HG03460 (cell line): ENCODE data around the gene FHOD3.

Experiments used
- ATAC-seq: cut with Tn5 transposase; IDR thresholded peaks from one replicate; pipeline ENCODE4 v1.9.1; 2021; ENCODE audit not compliant: unreplicated experiment

The FHOD3 gene

GRCh38 chr18:36295880-36296301, 1.6 kb upstream of the FHOD3 start:
- ATAC-seq, result no peak

- ATAC-seq, result peak; percentile 23
Observed at GRCh38 chr18:36296650-36297416, 680 bp upstream of the FHOD3 start.

GRCh38 chr18:36298126-36298741, 721 bp downstream of the FHOD3 start:
- no peak for ATAC-seq

GRCh38 chr18:36299015-36299414, 1.5 kb downstream of the FHOD3 start:
- ATAC-seq, result no peak

- no peak for ATAC-seq
Observed at GRCh38 chr18:36300211-36300610, 2.7 kb downstream of the FHOD3 start.

- no peak for ATAC-seq
Observed at GRCh38 chr18:36301884-36302283, 4.4 kb downstream of the FHOD3 start.

GRCh38 chr18:36302676-36303075, 5.2 kb downstream of the FHOD3 start:
- no peak for ATAC-seq

- ATAC-seq, result no peak
Observed at GRCh38 chr18:36303211-36303844, 5.8 kb downstream of the FHOD3 start.

- no peak for ATAC-seq
Observed at GRCh38 chr18:36304723-36305122, 7.2 kb downstream of the FHOD3 start.

- no peak for ATAC-seq
Observed at GRCh38 chr18:36305375-36305774, 7.9 kb downstream of the FHOD3 start.

- no peak for ATAC-seq
Observed at GRCh38 chr18:36307513-36307912, 10.0 kb downstream of the FHOD3 start.

- ATAC-seq, result no peak
Observed at GRCh38 chr18:36308711-36309435, 11.4 kb downstream of the FHOD3 start.

GRCh38 chr18:36309436-36310391, 12.2 kb downstream of the FHOD3 start:
- no peak for ATAC-seq

- no peak for ATAC-seq
Observed at GRCh38 chr18:36311026-36311570, 13.6 kb downstream of the FHOD3 start.

GRCh38 chr18:36312806-36313395, 15.4 kb downstream of the FHOD3 start:
- ATAC-seq, result no peak

GRCh38 chr18:36314098-36314497, 16.6 kb downstream of the FHOD3 start:
- no peak for ATAC-seq

GRCh38 chr18:36314754-36315153, 17.2 kb downstream of the FHOD3 start:
- ATAC-seq, result no peak

GRCh38 chr18:36315736-36316135, 18.2 kb downstream of the FHOD3 start:
- ATAC-seq, result no peak

- no peak for ATAC-seq
Observed at GRCh38 chr18:36316246-36316645, 18.7 kb downstream of the FHOD3 start.
